Neural cell (in vitro differentiated cells): Measurements from ENCODE around the gene C10orf120. TPM values are rescaled to one million over a fixed set of nuclear protein-coding genes. Genes with fewer than 3 reads are reported as not detected.

Experiments
- H2AFZ ChIP-seq: fragments of 200-600, 300-800 bp; sonication (generic), shearing (Covaris generic); 2 replicates; pipeline ENCODE4 v1.6.0; 2014; ENCODE audit warnings: low read depth, mild to moderate bottlenecking, antibody characterized with exemption, low read length, moderate library complexity
- H3F3A ChIP-seq: fragments of 200-600 bp; shearing (Covaris generic); 2 replicates; pipeline ENCODE4 v1.6.1; 2016; ENCODE audit warnings: mild to moderate bottlenecking, moderate library complexity, mixed read lengths, antibody characterized with exemption, low read length; ENCODE audit not compliant: insufficient read depth, poor library complexity, severe bottlenecking
- H3K27ac ChIP-seq: fragments of 200-600, 300-800 bp; sonication (generic), shearing (Covaris generic); 2 replicates; pipeline ENCODE4 v1.5.1; 2014; ENCODE audit warnings: mild to moderate bottlenecking, low read length, moderate library complexity
- H3K27me3 ChIP-seq: fragments of 300-800, 200-600 bp; sonication (generic), shearing (Covaris generic); 2 replicates; pipeline ENCODE4 v1.6.0; 2014; ENCODE audit warnings: mild to moderate bottlenecking, low read depth, low read length, moderate library complexity; ENCODE audit not compliant: insufficient read depth
- H3K36me3 ChIP-seq: fragments of 300-800, 200-600 bp; sonication (generic), shearing (Covaris generic); 2 replicates; pipeline ENCODE4 v1.5.1; 2014; ENCODE audit warnings: mild to moderate bottlenecking, antibody characterized with exemption, low read length, moderate library complexity; ENCODE audit not compliant: insufficient read depth
- H3K4me2 ChIP-seq: fragments of 300-800, 200-600 bp; sonication (generic), shearing (Covaris generic); 2 replicates; pipeline ENCODE4 v1.6.0; 2014; ENCODE audit warnings: mild to moderate bottlenecking, low read length
- H3K4me3 ChIP-seq: fragments of 300-800, 200-600 bp; sonication (generic), shearing (Covaris generic); 2 replicates; pipeline ENCODE4 v1.5.1; 2014; ENCODE audit warnings: mild to moderate bottlenecking, low read length, moderate library complexity
- H3K79me2 ChIP-seq: fragments of 200-600 bp; shearing (Covaris generic); replicated peaks from 2 replicates; pipeline ENCODE4 v1.6.0; 2014; ENCODE audit warnings: mild to moderate bottlenecking, low read length, moderate library complexity; ENCODE audit not compliant: insufficient read depth
- H3K9ac ChIP-seq: fragments of 300-800, 200-600 bp; sonication (generic), shearing (Covaris generic); 2 replicates; pipeline ENCODE4 v1.6.1; 2016; ENCODE audit warnings: mild to moderate bottlenecking, low read length, mixed read lengths
- H3K9me2 ChIP-seq: fragments of 200-600 bp; shearing (Covaris generic); 2 replicates; pipeline ENCODE4 v1.6.1; 2016; ENCODE audit warnings: mild to moderate bottlenecking, low read length, mixed read lengths; ENCODE audit not compliant: insufficient read depth
- H3K9me3 ChIP-seq: fragments of 200-600, 300-800 bp; sonication (generic), shearing (Covaris generic); 2 replicates; pipeline ENCODE4 v1.6.1; 2016; ENCODE audit warnings: mild to moderate bottlenecking, mixed run types, low read length, moderate library complexity, mixed read lengths
- H4K20me1 ChIP-seq: fragments of 200-600 bp; shearing (Covaris generic); 2 replicates; pipeline ENCODE4 v1.6.1; 2016; ENCODE audit warnings: mild to moderate bottlenecking, mixed run types; ENCODE audit not compliant: insufficient read depth
- CTCF ChIP-seq: fragments of 450-650 bp; IDR thresholded peaks from 2 replicates; pipeline ENCODE4 v1.5.1; 2014; ENCODE audit warnings: antibody characterized with exemption, mild to moderate bottlenecking, moderate library complexity; ENCODE audit not compliant: poor library complexity, severe bottlenecking
- EP300 ChIP-seq: fragments of 450-650 bp; conservative IDR thresholded peaks from 2 replicates; pipeline ENCODE4 v1.6.1; 2014; ENCODE audit warnings: antibody characterized with exemption, mild to moderate bottlenecking, moderate library complexity; ENCODE audit not compliant: poor library complexity, severe bottlenecking
- EZH2 ChIP-seq: fragments of 200-600, 300-800 bp; shearing (Covaris generic), sonication (generic); IDR thresholded peaks from 2 replicates; pipeline ENCODE4 v1.6.1; 2014; ENCODE audit warnings: antibody characterized with exemption, low read length, borderline replicate concordance, mild to moderate bottlenecking; ENCODE audit not compliant: insufficient read depth, poor library complexity, severe bottlenecking
- MXI1 ChIP-seq: fragments of 450-650 bp; conservative IDR thresholded peaks from 2 replicates; pipeline ENCODE4 v1.6.1; 2014; ENCODE audit warnings: antibody characterized with exemption, mild to moderate bottlenecking; ENCODE audit not compliant: poor library complexity, severe bottlenecking
- POLR2AphosphoS5 ChIP-seq: IDR thresholded peaks from 2 replicates; pipeline ENCODE4 v1.6.1; 2012
- RAD21 ChIP-seq: fragments of 450-650 bp; conservative IDR thresholded peaks from 2 replicates; pipeline ENCODE4 v1.6.1; 2014; ENCODE audit warnings: antibody characterized with exemption, mild to moderate bottlenecking, moderate library complexity
- SMC3 ChIP-seq: fragments of 450-650 bp; conservative IDR thresholded peaks from 2 replicates; pipeline ENCODE4 v1.6.1; 2014; ENCODE audit warnings: antibody characterized with exemption, mild to moderate bottlenecking, moderate library complexity; ENCODE audit not compliant: poor library complexity
- TAF1 ChIP-seq: IDR thresholded peaks from 2 replicates; pipeline ENCODE4 v1.6.1; 2012; ENCODE audit warnings: low read depth
- polyA plus RNA-seq: library from polyadenylated mRNA; depleted of rRNA; stranded (reverse); fragments of >200 nt; gene quantifications from 2 replicates; pipeline ENCODE4 v1.2.3, GENCODE V29; 2014
- TF ChIP-seq, protein P1 (sequence below): IDR thresholded peaks from 2 replicates; pipeline ENCODE4 v1.6.1; 2012; ENCODE audit warnings: borderline replicate concordance

C10orf120 gene
- polyA plus RNA-seq, 1 donor from 2014 or later = not detected

DNA sequence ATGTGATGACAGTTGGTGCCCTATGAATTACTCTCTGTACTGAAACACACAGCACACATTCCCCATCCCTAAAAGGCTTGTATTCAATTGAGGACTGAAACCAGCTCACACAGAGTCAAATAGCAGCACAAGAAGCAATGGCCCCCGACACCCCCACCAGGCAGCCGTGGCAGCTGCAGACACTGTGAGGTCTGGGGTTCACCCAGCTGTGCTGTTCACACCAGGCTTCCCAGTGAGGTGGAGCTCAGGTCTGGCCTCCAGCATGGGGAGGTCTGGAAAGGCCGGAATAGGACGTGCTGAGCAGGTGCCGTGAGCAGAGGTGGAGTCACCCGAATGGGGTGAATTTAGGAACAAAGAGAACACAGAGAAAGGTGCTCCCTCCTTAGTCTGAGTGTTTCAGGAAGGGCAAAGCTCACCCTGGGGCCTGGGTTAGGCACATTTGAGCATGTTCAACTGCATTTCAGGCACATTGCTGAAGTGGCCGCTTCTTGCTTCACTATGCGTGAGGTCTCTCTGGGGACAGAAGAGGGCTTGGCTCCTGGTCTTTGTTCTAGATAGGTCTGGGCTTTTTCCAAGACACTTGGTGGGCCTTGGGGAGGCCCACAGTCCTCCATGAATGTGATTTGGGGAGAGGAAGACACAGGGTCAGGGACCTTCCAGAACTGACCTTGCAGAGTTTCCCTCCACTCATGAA, 41.1 kb downstream of the C10orf120 start:
- Histone ChIP-seq H3F3A (no peaks in the 10 kb centered on the region), H3K36me3 (no peaks in the 10 kb centered on the region), H3K9me3 (no peaks in the 10 kb centered on the region), H3K27me3 (no peaks in the 10 kb centered on the region), H3K9me2 (no peaks in the 10 kb centered on the region), H3K27ac (no peak overlapping the region), H2AFZ (no peak overlapping the region), H3K4me2 (no peak overlapping the region), H3K4me3 (no peak overlapping the region), H3K9ac (no peak overlapping the region), H3K79me2 (no peaks in the 10 kb centered on the region), H4K20me1 (no peaks in the 10 kb centered on the region)
- TF ChIP-seq TAF1 (no peak), MXI1 (no peak), EZH2 (no peak), EP300 (no peak), SMC3 (no peak), RAD21 (no peak), CTCF (no peak), POLR2AphosphoS5 (no peak)
- TF ChIP-seq, protein P1, sequence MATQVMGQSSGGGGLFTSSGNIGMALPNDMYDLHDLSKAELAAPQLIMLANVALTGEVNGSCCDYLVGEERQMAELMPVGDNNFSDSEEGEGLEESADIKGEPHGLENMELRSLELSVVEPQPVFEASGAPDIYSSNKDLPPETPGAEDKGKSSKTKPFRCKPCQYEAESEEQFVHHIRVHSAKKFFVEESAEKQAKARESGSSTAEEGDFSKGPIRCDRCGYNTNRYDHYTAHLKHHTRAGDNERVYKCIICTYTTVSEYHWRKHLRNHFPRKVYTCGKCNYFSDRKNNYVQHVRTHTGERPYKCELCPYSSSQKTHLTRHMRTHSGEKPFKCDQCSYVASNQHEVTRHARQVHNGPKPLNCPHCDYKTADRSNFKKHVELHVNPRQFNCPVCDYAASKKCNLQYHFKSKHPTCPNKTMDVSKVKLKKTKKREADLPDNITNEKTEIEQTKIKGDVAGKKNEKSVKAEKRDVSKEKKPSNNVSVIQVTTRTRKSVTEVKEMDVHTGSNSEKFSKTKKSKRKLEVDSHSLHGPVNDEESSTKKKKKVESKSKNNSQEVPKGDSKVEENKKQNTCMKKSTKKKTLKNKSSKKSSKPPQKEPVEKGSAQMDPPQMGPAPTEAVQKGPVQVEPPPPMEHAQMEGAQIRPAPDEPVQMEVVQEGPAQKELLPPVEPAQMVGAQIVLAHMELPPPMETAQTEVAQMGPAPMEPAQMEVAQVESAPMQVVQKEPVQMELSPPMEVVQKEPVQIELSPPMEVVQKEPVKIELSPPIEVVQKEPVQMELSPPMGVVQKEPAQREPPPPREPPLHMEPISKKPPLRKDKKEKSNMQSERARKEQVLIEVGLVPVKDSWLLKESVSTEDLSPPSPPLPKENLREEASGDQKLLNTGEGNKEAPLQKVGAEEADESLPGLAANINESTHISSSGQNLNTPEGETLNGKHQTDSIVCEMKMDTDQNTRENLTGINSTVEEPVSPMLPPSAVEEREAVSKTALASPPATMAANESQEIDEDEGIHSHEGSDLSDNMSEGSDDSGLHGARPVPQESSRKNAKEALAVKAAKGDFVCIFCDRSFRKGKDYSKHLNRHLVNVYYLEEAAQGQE = no peak

GRCh38 chr10:122657729-122658128, 41.9 kb downstream of the C10orf120 start:
- Histone ChIP-seq H3K9me3 (no peaks in the 10 kb centered on the region), H3K9ac (no peak overlapping the region), H3K9me2 (no peaks in the 10 kb centered on the region), H2AFZ (no peak overlapping the region), H3F3A (no peaks in the 10 kb centered on the region), H3K27ac (no peak overlapping the region), H3K4me2 (no peak overlapping the region), H4K20me1 (no peaks in the 10 kb centered on the region), H3K36me3 (no peaks in the 10 kb centered on the region), H3K4me3 (no peak overlapping the region), H3K79me2 (no peaks in the 10 kb centered on the region), H3K27me3 (no peaks in the 10 kb centered on the region)
- TF ChIP-seq EP300 (no peak), RAD21 (no peak), POLR2AphosphoS5 (no peak), EZH2 (no peak), MXI1 (no peak), TAF1 (no peak), SMC3 (no peak), CTCF (no peak)
- TF ChIP-seq, protein P1 = no peak
